ENCODE measurements around the gene PARM1.

- no peak for TF ChIP-seq CTCF (conservative IDR thresholded peaks at IDR 0.05; ENCODE audit: low read depth in 2 of 2)
- TF ChIP-seq EZH2 (IDR thresholded peaks at IDR 0.05; ENCODE audit: low read depth, unreplicated experiment): no peak
- TF ChIP-seq POLR2AphosphoS5 (IDR thresholded peaks at IDR 0.05; ENCODE audit: low read depth): no peak
- TF ChIP-seq ZNF462 (CRISPR knock-in tag; IDR thresholded peaks at IDR 0.05): no peak
- TF ChIP-seq REST (IDR thresholded peaks at IDR 0.05; ENCODE audit: unreplicated experiment): no peak
- no peak for TF ChIP-seq ZNF331 (CRISPR knock-in tag; IDR thresholded peaks at IDR 0.05; ENCODE audit: low read depth)
- no peak for TF ChIP-seq ZNF114 (CRISPR knock-in tag; IDR thresholded peaks at IDR 0.05)
- no peak for TF ChIP-seq CREB1 (CRISPR knock-in tag; IDR thresholded peaks at IDR 0.05; ENCODE audit: low read depth)
- TF ChIP-seq EZH2phosphoT487 (IDR thresholded peaks at IDR 0.05; ENCODE audit: unreplicated experiment): no peak
- no peak for TF ChIP-seq JUNB (IDR thresholded peaks at IDR 0.05; ENCODE audit: unreplicated experiment)
- TF ChIP-seq, protein P1, sequence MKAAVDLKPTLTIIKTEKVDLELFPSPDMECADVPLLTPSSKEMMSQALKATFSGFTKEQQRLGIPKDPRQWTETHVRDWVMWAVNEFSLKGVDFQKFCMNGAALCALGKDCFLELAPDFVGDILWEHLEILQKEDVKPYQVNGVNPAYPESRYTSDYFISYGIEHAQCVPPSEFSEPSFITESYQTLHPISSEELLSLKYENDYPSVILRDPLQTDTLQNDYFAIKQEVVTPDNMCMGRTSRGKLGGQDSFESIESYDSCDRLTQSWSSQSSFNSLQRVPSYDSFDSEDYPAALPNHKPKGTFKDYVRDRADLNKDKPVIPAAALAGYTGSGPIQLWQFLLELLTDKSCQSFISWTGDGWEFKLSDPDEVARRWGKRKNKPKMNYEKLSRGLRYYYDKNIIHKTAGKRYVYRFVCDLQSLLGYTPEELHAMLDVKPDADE (IDR thresholded peaks at IDR 0.05): no peak
Observed at GRCh38 chr4:74968456-74969164, 35.7 kb downstream of the PARM1 start.
